Medulla oblongata (tissue), 1 donor: ENCODE measurements around the gene CARD9.
"Not testable (repeated sequence)": the region's sequence is repeated elsewhere in the genome, so short reads cannot be mapped to it uniquely, and the experiment has no call there.

Experiments used
- DNase-seq: peaks from one replicate; pipeline ENCODE4 v3.0.0-alpha.2; 2015; ENCODE audit errors: extremely low spot score

Gene CARD9

DNA sequence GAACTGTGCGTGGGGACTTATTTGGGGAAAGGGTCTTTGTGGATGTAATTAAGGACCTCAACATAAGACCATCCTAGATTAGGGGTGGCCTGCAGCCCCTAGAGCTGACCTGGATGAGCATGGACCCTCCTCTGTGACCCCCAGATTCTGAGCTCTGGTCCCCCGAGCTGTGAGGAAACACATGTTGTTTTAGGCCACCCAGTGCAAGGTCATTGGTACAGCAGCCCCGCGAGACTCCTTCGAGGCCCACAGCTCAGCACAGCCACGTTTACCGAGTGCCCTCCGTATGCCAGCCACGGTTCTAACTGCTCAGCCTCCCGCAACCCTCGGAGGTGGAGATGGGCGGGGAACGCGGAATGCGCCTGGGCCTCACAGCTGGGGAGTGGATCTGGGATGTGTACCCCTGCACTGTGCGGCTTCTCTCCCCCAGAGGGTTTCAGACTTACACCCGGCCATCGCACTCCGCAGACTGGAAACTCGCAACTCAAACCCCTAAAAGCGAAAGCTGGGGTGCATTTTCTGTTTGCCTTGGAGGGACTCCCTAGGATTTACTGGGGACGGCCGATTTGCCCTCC lies 50.6 kb downstream of the CARD9 start:
- DNase-seq = no peak

DNA sequence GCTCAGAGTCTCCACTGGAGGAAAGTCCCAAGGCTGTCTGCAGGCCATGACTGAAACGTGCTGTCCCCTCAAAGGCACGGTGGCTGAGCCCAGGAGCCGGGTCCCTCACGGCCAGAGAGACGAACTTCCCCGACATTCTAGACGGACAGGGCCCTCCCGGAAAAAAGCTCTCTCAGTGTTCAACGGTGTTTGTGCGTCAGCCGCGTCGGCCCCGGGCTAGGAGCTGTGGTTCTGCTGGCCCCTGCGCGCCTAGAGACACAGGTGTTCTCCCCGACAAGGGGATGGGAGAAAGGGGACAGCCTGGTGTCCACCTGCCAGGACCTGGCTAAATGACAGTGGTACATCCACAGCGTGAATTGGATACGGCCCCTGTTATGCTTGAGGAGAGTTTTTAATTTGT lies 51.9 kb downstream of the CARD9 start:
- DNase-seq = no peak

DNA sequence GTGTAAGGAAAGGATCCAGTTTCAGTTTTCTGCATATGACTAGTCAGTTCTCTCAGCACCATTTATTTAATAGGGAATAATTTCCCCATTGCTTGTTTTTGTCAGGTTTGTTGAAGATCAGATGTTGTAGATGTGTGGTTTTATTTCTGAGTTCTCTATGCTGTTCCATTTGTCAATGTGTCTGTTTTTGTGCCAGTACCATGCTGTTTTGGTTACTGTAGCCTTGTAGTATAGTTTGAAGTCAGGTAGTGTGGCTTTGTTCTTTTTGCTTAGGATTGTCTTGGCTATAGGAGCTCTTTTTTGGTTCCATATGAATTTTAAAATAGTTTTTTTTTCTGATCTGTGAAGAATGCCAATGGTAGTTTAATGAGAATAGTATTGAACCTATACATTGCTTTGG lies 52.5 kb downstream of the CARD9 start:
- not testable (repeated sequence) for DNase-seq

DNA sequence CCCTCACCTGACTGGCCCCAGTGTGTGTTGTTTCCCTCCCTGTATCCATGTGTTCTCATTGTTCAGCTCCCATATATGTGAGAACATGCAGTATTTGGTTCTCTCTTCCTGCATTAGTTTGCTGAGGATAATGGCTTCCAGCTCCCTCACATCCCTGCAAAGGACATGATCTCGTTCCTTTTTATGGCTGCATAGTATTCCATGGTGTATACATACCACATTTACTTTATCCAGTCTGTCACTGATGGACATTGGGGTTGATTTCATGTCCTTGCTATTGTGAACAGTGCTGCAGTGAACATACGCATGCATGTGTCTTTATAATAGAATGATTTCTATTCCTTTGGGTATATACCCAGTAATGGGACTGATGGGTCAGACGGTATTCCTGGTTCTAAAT lies 53.5 kb downstream of the CARD9 start:
- not testable (repeated sequence) for DNase-seq

DNA sequence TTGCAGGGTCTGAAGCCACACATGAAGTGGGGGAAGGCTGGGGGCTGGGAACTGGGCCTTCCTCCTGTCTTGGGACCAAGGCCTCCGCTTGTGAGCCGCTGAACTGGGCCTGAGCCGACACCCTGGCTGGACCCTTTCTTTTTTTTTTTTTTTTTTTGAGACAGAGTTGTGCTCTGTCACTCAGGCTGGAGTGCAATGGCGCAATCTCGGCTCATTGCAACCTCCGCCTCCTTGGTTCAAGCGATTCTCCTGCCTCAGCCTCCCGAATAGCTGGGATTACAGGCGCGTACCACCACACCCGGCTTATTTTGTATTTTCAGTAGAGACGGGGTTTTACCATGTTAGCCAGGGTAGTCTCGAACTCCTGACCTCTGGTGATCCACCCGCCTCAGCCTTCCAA lies 54.2 kb downstream of the CARD9 start:
- not testable (repeated sequence) for DNase-seq

DNA sequence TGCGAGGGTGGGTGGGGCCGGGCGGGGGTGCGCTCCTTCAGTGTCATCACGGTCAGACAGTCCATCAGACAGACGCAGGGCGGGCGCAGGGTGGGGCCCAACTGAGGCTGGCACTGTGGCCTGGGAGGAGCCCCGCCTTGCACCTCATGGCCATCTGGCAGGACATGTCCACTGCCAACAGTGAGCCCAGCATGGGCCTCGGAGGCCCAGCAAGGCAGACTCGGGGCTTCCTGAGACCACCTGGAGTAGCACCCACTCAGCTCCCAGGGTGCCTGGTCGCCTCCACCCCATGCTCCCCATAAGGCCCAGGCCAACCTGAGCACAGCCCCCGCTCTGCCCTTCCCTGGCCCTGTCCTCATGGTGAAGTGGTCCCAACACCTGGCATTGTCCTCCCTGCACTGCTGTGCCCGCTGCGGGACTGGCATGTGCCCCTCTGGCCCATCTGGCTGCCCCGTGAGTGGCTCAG lies 54.7 kb downstream of the CARD9 start:
- no peak for DNase-seq

DNA sequence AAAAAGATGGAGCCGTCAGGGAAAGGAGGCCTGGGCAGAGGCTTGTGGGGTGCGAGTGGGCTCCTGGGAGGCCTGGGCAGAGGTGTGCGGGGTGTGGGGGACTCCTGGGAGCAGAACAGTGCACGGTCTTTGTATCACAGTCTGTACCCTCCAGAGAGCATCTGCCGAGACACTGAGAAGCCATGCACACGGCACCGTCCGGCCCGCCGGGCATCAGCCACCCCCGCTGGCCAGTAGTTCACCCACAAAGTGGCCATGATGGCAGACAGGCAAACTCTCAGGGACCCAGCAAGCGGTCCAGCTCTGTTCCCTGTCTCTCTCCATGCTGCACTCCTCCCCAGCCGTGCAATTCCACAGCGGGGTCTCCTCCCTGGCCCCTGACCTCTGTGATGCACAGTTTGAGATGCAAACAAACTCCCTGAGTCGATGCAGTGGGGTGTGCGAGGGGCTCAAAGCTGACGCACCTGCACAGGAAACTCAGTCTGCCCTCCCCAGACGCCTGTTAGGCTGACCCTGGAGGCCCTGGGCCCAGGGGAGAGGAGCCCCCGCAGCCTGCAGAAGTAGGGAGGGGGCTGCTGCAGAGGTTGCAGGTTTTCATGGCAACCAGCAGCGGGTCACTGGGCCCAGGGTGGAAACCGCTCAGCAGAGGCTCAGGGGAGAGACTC lies 55.2 kb downstream of the CARD9 start:
- DNase-seq = no peak

DNA sequence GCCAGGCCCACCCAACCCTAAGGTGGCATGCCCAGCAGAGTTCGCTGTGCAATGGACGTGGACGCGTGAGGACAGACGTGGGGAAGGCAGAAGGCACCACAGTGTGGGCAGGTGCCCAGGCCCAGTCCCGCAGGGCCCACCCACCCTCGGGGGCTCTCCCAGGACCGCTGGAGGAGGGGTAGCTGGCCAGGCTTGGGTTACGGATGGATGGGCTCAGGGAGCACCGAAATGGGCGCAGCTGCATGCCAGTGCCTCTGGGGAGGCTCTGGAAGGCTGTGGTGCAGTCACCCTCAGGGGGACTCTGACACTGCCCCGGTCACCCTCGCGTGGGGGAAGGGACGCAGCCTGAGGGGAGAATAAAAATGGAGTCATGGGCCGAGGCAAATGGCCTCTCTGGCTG lies 55.8 kb downstream of the CARD9 start:
- no peak for DNase-seq

DNA sequence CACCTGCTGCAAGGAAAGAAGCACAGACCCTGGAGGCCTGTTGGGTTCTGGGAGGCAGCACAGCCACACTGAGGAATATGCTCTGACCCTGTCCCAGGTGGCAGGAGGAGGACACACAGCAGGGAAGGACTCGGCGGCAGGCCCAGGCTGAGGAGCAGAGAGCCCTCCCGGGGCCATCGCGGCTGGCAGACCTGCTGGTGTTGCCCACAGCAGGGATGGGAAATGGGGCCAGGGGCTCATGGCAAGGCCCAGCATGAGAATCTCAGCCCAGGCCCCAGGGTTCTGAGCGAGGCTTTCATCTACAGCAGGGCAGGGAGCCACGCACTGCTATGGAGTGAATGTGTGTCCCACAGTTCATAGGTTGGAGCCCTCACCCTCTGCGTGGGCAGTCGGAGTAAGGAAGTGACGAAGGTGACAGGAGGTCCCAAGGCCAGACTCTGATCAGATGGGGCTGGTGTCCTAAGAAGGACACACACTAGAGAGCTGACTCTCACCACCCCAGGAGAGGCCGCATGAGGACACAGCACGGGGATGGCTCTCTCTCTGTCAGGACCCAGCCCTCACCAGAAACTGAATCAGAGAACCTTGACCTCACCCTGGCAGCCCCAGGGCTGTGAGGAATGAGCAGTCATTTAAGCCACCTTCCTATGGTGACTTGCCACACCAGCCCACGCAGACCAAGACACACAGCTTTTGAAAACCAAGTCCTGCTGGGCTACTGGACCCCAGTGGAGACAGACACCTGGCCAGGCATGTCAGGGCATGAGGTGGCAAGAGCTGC lies 56.4 kb downstream of the CARD9 start:
- no peak for DNase-seq

DNA sequence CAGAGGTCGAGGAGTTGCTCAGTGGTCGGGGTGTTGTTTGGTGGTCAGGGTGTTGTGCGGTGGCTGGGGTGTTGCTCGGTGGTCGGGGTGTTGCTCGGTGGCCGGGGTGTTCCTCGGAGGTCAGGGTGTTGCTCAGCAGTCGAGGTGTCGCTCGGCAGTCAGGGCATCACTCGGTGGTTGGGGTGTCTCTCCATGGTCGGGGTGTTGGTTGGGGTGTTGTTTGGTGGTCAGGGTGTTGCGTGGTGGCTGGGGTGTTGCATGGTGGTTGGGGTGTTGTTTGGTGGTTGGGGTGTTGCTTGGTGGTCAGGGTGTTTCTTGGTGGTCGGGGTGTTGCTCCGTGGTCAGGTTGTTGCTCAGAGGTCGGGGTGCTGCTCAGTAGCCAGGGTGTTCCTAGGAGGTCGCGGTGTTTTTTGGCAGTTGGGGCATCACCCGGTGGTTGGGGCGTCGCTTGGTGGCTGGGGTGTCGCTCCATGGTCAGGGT lies 57.2 kb downstream of the CARD9 start:
- DNase-seq = no peak

DNA sequence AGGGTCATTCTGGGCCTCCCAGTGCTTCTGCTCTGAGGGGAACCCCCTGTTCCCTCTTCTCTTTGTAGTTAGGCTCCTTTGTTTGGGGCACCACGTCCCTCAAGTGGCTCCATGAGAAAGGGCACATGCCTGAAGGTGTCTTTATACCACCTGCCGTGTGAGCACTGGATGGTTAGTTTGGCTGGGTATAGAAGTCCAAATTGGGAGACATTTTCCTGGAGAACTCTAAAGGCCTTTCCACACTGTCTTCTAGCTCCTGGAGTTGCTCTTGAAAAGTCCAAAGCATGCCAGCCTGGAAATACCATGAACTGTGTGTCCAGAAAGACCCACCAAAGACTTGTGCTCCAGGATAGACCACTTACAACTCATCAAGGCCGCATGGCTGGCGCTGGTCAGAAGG lies 58.5 kb downstream of the CARD9 start:
- no peak for DNase-seq

DNA sequence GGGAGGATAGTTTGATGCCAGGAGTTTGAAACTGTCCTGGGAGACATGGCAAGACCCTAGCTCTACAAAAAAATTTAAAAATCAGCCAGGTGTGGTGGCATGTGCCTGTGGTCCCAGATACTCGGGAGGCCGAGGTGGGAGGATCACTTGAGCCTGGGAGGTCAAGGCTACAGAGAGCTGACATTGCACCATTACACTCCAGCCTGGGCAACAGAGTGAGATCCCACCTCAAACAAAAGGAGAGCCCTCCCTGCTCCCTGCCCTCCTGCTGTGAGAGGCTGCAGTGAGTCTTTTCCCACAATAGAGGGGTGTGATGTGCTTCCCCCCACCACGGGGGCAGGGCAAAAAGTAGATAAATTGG lies 59.4 kb downstream of the CARD9 start:
- no peak for DNase-seq
